Right lobe of liver (tissue), 6 donors: ENCODE data around the gene CHRNB2. TPM values are rescaled to one million over a fixed set of nuclear protein-coding genes. Genes with fewer than 3 reads are reported as not detected.

ENCODE experiments used
- ATAC-seq, 4 donors: fragments of 200-7000 bp; cut with Tn5 transposase; one replicate each; pipeline ENCODE4 v1.9.1; 2020; ENCODE audit warnings: mild to moderate bottlenecking in 4 of 4, moderate library complexity in 4 of 4
- DNase-seq, 3 donors: peaks; one replicate each; pipeline ENCODE4 v3.0.0-alpha.2; 2020
- H3K27ac ChIP-seq, 3 donors: fragments of 200-600 bp; one replicate each; pipeline ENCODE4 v1.8.0; 2022
- H3K27me3 ChIP-seq, 2 donors: fragments of 200-600 bp; one replicate each; pipeline ENCODE4 v1.8.0; 2022
- H3K36me3 ChIP-seq, 4 donors: fragments of 200-600 bp; sonication (generic) in 1 of 4; one replicate each; pipeline versions ENCODE4 v1.5.1 to v1.8.0; 2017 to 2022; ENCODE audit warnings: control low read depth in 1 of 4
- H3K4me1 ChIP-seq, 4 donors: fragments of 200-600 bp; sonication (generic) in 1 of 4; one replicate each; pipeline versions ENCODE4 v1.5.1 to v1.8.0; 2017 to 2022; ENCODE audit warnings: control low read depth in 1 of 4
- H3K4me3 ChIP-seq, 3 donors: fragments of 200-600 bp; one replicate each; pipeline ENCODE4 v1.8.0; 2022
- H3K9me3 ChIP-seq, 4 donors: fragments of 200-600 bp; sonication (generic) in 1 of 4; one replicate each; pipeline versions ENCODE4 v1.5.1 to v1.8.0; 2017 to 2022; ENCODE audit warnings: control low read depth in 1 of 4
- CTCF ChIP-seq, 4 donors: fragments of 200-600 bp in 3 of 4; fragments of 450-650 bp in 1 of 4; IDR thresholded peaks; one replicate each; pipeline versions ENCODE4 v1.5.1 to v1.8.0; 2016 to 2022; ENCODE audit warnings: antibody characterized with exemption in 4 of 4, mild to moderate bottlenecking in 2 of 4
- POLR2A ChIP-seq: fragments of 450-650 bp; IDR thresholded peaks from one replicate; pipeline ENCODE4 v1.6.1; 2017; ENCODE audit warnings: antibody characterized with exemption, mild to moderate bottlenecking
- WGBS: methylation state at CpG from one replicate; pipeline ENCODE4 v1.1.6; 2018; ENCODE audit warnings: low coverage, low lambda C conversion rate; ENCODE audit not compliant: insufficient coverage; ENCODE audit errors: missing lambda C conversion rate; 5-methylcytosine and 5-hydroxymethylcytosine counted together
- intact Hi-C, 2 donors: fragments of 100-400 bp; cut with DNase I; formaldehyde crosslinking; loops; one replicate each; pipeline versions ENCODE4 v1.11.2 to v1.14.1; 2022
- total RNA-seq, 6 experiments: library from RNA; depleted of rRNA in 2 of 6; stranded (reverse); fragments of >200 nt in 2 of 6; fragmentation: NEBNext Ultra II Directional in 3 of 6; extraction: Animal tissue kit (Norgen Biotek cat#: 25700) in 3 of 6; gene quantifications; one replicate each; pipeline versions ENCODE4 v1.1.0 to v1.2.4, GENCODE V29; 2016 to 2023
- donor health status: DM: no; HTN: yes; CAD: no.
- donor health status: DM: no; HTN: no; CAD: no.
- donor health status: DM: no; HTN: no; CAD: no.
- donor health status: DM: no; HTN: yes; CAD: no.
- donor health status: DM: no; HTN: yes; CAD: no.

CHRNB2 gene
- total RNA-seq, 6 experiments from 2014 or later: 0.07 TPM; not detected in 5

GRCh38 chr1:154598871-154599635, 31.5 kb downstream of the CHRNB2 start:
- intact Hi-C loops: no loop called here
- DNase-seq (no peak), ATAC-seq (no peak)
- 52% methylated on average over 3 of the region's 3 CpGs for WGBS
- Histone ChIP-seq H3K4me1 (peaks cover 0 to 2% (median 0%) of the 10 kb centered on the region in 4 donors), H3K27ac (no peak overlapping the region), H3K27me3 (no peaks in the 10 kb centered on the region), H3K36me3 (peaks cover 0 to 80% (median 41%) of the 10 kb centered on the region in 4 donors), H3K4me3 (no peak overlapping the region), H3K9me3 (no peaks in the 10 kb centered on the region)
- TF ChIP-seq CTCF (IDR thresholded peaks at IDR 0.05): no peak
- no peak for TF ChIP-seq POLR2A

- 100% methylated on average over 2 of the region's 3 CpGs for WGBS
- Histone ChIP-seq H3K27ac (no peak overlapping the region), H3K4me3 (no peak overlapping the region), H3K36me3 (peaks cover 0 to 74% (median 38%) of the 10 kb centered on the region in 4 donors), H3K4me1 (peaks cover 0 to 4% (median under 1%) of the 10 kb centered on the region in 4 donors), H3K27me3 (no peaks in the 10 kb centered on the region), H3K9me3 (no peaks in the 10 kb centered on the region)
- TF ChIP-seq POLR2A: no peak
- TF ChIP-seq CTCF (IDR thresholded peaks at IDR 0.05): no peak
- DNase-seq (no peak), ATAC-seq (no peak)
- intact Hi-C loops: no loop called here
These were observed 32.1 kb downstream of the CHRNB2 start for GRCh38 chr1:154599658-154600057.

- intact Hi-C loops: no loop called here
- 41% methylated on average over 2 of the region's 2 CpGs for WGBS
- ATAC-seq (no peak), DNase-seq (no peak)
- H3K27ac ChIP-seq: no peak overlapping the region
- H3K27me3 ChIP-seq: no peaks in the 10 kb centered on the region
- no peaks in the 10 kb centered on the region for H3K9me3 ChIP-seq
- H3K4me1 ChIP-seq: peaks cover 0 to 24% (median 9%) of the 10 kb centered on the region in 4 donors
- no peak overlapping the region for H3K4me3 ChIP-seq
- TF ChIP-seq POLR2A: no peak
- TF ChIP-seq CTCF (IDR thresholded peaks at IDR 0.05): no peak
- peaks cover 0 to 37% (median 13%) of the 10 kb centered on the region in 4 donors for H3K36me3 ChIP-seq
These were observed 35.7 kb downstream of the CHRNB2 start for GRCh38 chr1:154603317-154603716.

GRCh38 chr1:154605534-154605933, 38.0 kb downstream of the CHRNB2 start:
- Histone ChIP-seq H3K36me3 (peaks cover 0 to 19% (median 12%) of the 10 kb centered on the region in 4 donors), H3K9me3 (no peaks in the 10 kb centered on the region), H3K4me3 (no peak overlapping the region), H3K27me3 (no peaks in the 10 kb centered on the region), H3K27ac (no peak overlapping the region), H3K4me1 (peaks cover 0 to 37% (median 13%) of the 10 kb centered on the region in 4 donors)
- no peak for DNase-seq
- ATAC-seq: no peak
- intact Hi-C loops: no loop called here
- 81% methylated on average over 2 of the region's 2 CpGs for WGBS
- TF ChIP-seq POLR2A (no peak), CTCF (IDR thresholded peaks at IDR 0.05) (no peak)
